Uterus (tissue), 2 donors: ENCODE measurements around the gene SIT1.

Experiments used
- CTCF ChIP-seq, 4 experiments: fragments of 200-600 bp in 2 of 4; fragments of 450-650 bp in 2 of 4; sonication (generic) in 2 of 4; IDR thresholded peaks; one replicate each; pipeline ENCODE4 v1.5.1; 2016 to 2019; ENCODE audit warnings: antibody characterized with exemption in 4 of 4, mild to moderate bottlenecking in 2 of 4, moderate library complexity in 1 of 4
- POLR2A ChIP-seq, 2 donors: fragments of 450-650 bp; IDR thresholded peaks; one replicate each; pipeline ENCODE4 v1.6.1; 2016; ENCODE audit warnings: antibody characterized with exemption in 2 of 2, mild to moderate bottlenecking in 1 of 2, moderate library complexity in 1 of 2

GRCh38 chr9:35673132-35674024 is 22.6 kb upstream of the SIT1 start, which contains the start of gene CA9:
- TF ChIP-seq CTCF (IDR thresholded peaks at IDR 0.05) (no peak), POLR2A (IDR thresholded peaks at IDR 0.05) (no peak)
